Measurements from ENCODE around the gene SLC6A6.

GRCh38 chr3:14494279-14494972 lies 92.0 kb downstream of the SLC6A6 start:
- no peak for TF ChIP-seq POLR2A (IDR thresholded peaks at IDR 0.05)
- TF ChIP-seq CTCF (IDR thresholded peaks at IDR 0.05) = no peak

Data from lower leg skin (tissue), 3 donors.